ENCODE data around the gene RFNG.

RFNG gene

GRCh38 chr17:82012640-82013295, 38.8 kb downstream of the RFNG start:
- peak; percentile 56 for DNase-seq

GRCh38 chr17:82012261-82012639, 39.4 kb downstream of the RFNG start:
- no peak for DNase-seq

- DNase-seq, result no peak
These were observed 39.9 kb downstream of the RFNG start for GRCh38 chr17:82011617-82012187.

GRCh38 chr17:82010575-82011525, 40.8 kb downstream of the RFNG start:
- no peak for DNase-seq

- no peak for DNase-seq
These were observed 42.2 kb downstream of the RFNG start for GRCh38 chr17:82009413-82009812.

- DNase-seq, result no peak
These were observed 42.6 kb downstream of the RFNG start for GRCh38 chr17:82008941-82009405.

GRCh38 chr17:82008258-82008940, 43.2 kb downstream of the RFNG start:
- DNase-seq, result peak; percentile 51

- DNase-seq, result peak; percentile 52
These were observed 43.9 kb downstream of the RFNG start for GRCh38 chr17:82007495-82008257.

GRCh38 chr17:82007228-82007494, 44.5 kb downstream of the RFNG start:
- DNase-seq, result no peak

- no peak for DNase-seq
These were observed 45.0 kb downstream of the RFNG start for GRCh38 chr17:82006468-82007227.

- no peak for DNase-seq
These were observed 45.8 kb downstream of the RFNG start for GRCh38 chr17:82005701-82006348.

GRCh38 chr17:82004517-82005455, 46.8 kb downstream of the RFNG start:
- no peak for DNase-seq

- peak; percentile 57 for DNase-seq
These were observed 47.9 kb downstream of the RFNG start for GRCh38 chr17:82003411-82004381.

- no peak for DNase-seq
These were observed 50.0 kb downstream of the RFNG start for GRCh38 chr17:82001571-82002056.

- peak; percentile 68 for DNase-seq
These were observed 50.6 kb downstream of the RFNG start for GRCh38 chr17:82000803-82001570.

- DNase-seq, result no peak
These were observed 51.4 kb downstream of the RFNG start for GRCh38 chr17:81999976-82000802.

GRCh38 chr17:81999587-81999975, 52.0 kb downstream of the RFNG start:
- DNase-seq, result no peak

All from eye (tissue), 1 donor.